HG02678 (cell line): ENCODE data around the gene RNU7-1.

Source experiments
- ATAC-seq: cut with Tn5 transposase; IDR thresholded peaks from one replicate; pipeline ENCODE4 v1.9.1; 2021; ENCODE audit warnings: mild to moderate bottlenecking, moderate library complexity; ENCODE audit not compliant: unreplicated experiment

RNU7-1 gene

DNA sequence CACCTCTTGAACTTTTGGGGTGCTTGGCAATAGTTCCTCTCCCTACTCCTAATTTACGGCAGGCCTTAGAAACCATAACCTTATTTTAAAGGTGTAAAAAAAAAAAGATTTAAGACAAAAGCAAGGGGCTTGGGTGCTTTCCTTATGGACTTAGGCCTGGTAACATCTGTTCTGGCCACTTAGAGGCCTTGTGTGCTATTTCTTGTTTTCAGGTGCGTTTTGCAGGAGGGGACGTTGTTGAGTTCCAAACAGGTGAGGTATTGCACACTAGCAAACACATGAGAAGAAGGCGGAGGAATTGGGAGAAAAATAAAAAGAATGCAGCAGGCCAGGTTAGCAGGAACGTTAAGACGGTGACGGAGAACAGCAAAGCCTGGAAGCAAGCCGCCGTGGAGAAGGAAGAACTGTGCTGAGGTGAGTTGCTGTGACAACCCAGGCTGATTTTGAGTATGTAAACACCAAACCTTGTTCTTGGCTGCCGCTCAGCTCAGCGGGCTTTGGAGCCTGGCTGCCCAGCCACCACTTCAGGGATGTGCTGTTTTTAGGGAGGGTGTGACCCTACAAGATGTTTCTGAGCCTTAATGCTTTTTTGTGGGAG, 44.4 kb downstream of the RNU7-1 start:
- ATAC-seq: no peak
